ENCODE data around the gene DSPP.

- TF ChIP-seq CTCF (IDR thresholded peaks at IDR 0.05) (no peak), POLR2A (IDR thresholded peaks at IDR 0.05) (no peak)
Measured at GRCh38 chr4:87567191-87567590, 41.1 kb upstream of the DSPP start.
